GM23338 (cell line): Measurements from ENCODE around the gene PDYN. TPM values are rescaled to one million over a fixed set of nuclear protein-coding genes. Genes with fewer than 3 reads are reported as not detected.

Experiments
- ATAC-seq: fragments of 200-7000 bp; cut with Tn5 transposase; 3 replicates; pipeline ENCODE4 v1.9.1; 2020
- DNase-seq: peaks from one replicate; pipeline ENCODE4 v3.0.0-alpha.2; 2015; ENCODE audit warnings: low spot score
- H2AFZ ChIP-seq: fragments of 200-600 bp; sonication (generic); 2 replicates; pipeline ENCODE4 v1.8.0; 2016; ENCODE audit warnings: antibody characterized with exemption, mild to moderate bottlenecking, moderate library complexity
- H3F3A ChIP-seq: fragments of 200-600 bp; sonication (generic); replicated peaks from 2 replicates; pipeline ENCODE4 v1.8.0; 2017; ENCODE audit warnings: antibody characterized with exemption, mixed run types, low read depth
- H3K27ac ChIP-seq: fragments of 200-600 bp; sonication (generic); 2 replicates; pipeline ENCODE4 v1.6.1; 2016; ENCODE audit warnings: low read depth
- H3K27me3 ChIP-seq: fragments of 200-600 bp; sonication (generic); 2 replicates; pipeline ENCODE4 v1.8.0; 2016; ENCODE audit warnings: mild to moderate bottlenecking, mixed run types, moderate library complexity; ENCODE audit not compliant: insufficient read depth
- H3K36me3 ChIP-seq: fragments of 200-600 bp; sonication (generic); 2 replicates; pipeline ENCODE4 v1.8.0; 2016; ENCODE audit warnings: mild to moderate bottlenecking; ENCODE audit not compliant: insufficient read depth
- H3K4me1 ChIP-seq: fragments of 200-600 bp; sonication (generic); 2 replicates; pipeline ENCODE4 v1.8.0; 2016; ENCODE audit warnings: mild to moderate bottlenecking, moderate library complexity; ENCODE audit not compliant: insufficient read depth
- H3K4me2 ChIP-seq: fragments of 200-600 bp; sonication (generic); 2 replicates; pipeline ENCODE4 v1.7.1; 2017; ENCODE audit warnings: mixed run types
- H3K4me3 ChIP-seq: fragments of 200-600 bp; sonication (generic); 2 replicates; pipeline ENCODE4 v1.6.1; 2016; ENCODE audit warnings: mixed run types
- H3K79me2 ChIP-seq: fragments of 200-600 bp; sonication (generic); replicated peaks from 2 replicates; pipeline ENCODE4 v1.8.0; 2017; ENCODE audit warnings: mild to moderate bottlenecking; ENCODE audit not compliant: insufficient read depth
- H3K9me2 ChIP-seq: fragments of 200-600 bp; sonication (generic); 2 replicates; pipeline ENCODE4 v1.8.0; 2017; ENCODE audit not compliant: insufficient read depth
- H4K20me1 ChIP-seq: fragments of 200-600 bp; sonication (generic); replicated peaks from 2 replicates; pipeline ENCODE4 v1.8.0; 2017; ENCODE audit warnings: mild to moderate bottlenecking; ENCODE audit not compliant: insufficient read depth
- H3K27ac Mint-ChIP-seq: 2 replicates; pipeline ENCODE4 v1.8.0; 2020; ENCODE audit warnings: inconsistent platforms, mild to moderate bottlenecking, moderate library complexity, mixed read lengths
- H3K27me3 Mint-ChIP-seq: 3 replicates; pipeline ENCODE4 v1.8.0; 2022; ENCODE audit warnings: low read depth, mild to moderate bottlenecking, moderate library complexity, mixed read lengths, inconsistent platforms; ENCODE audit not compliant: insufficient read depth, poor library complexity
- H3K36me3 Mint-ChIP-seq: 3 replicates; pipeline ENCODE4 v1.8.0; 2021; ENCODE audit warnings: low read depth, mild to moderate bottlenecking, inconsistent platforms, moderate library complexity, mixed read lengths
- H3K4me1 Mint-ChIP-seq: 3 replicates; pipeline ENCODE4 v1.8.0; 2020; ENCODE audit warnings: mild to moderate bottlenecking, inconsistent platforms, mixed read lengths
- H3K4me3 Mint-ChIP-seq: 3 replicates; pipeline ENCODE4 v1.8.0; 2021; ENCODE audit warnings: moderate library complexity, mild to moderate bottlenecking, inconsistent platforms, mixed read lengths
- H3K9me3 Mint-ChIP-seq: 3 replicates; pipeline ENCODE4 v1.8.0; 2020; ENCODE audit warnings: moderate library complexity, mild to moderate bottlenecking, inconsistent platforms, mixed read lengths
- CREB1 ChIP-seq: fragments of 250-450 bp; sonication (Bioruptor Pico); IDR thresholded peaks from 2 replicates; pipeline ENCODE4 v1.5.0; 2020; ENCODE audit warnings: low read depth, mild to moderate bottlenecking, moderate library complexity
- CTCF ChIP-seq, 2 experiments: fragments of 200-600 bp in 1 of 2; sonication (generic) in 1 of 2; conservative IDR thresholded peaks; 2 replicates each; pipeline versions ENCODE4 v1.5.1 to v1.6.1; 2016 to 2017; ENCODE audit warnings: antibody characterized with exemption in 2 of 2, low read depth in 2 of 2, mild to moderate bottlenecking in 2 of 2, moderate library complexity in 1 of 2
- ETS1 ChIP-seq: IDR thresholded peaks from 2 replicates; pipeline ENCODE4 v1.6.1; 2016; ENCODE audit warnings: antibody characterized with exemption
- EZH2 ChIP-seq: fragments of 200-600 bp; sonication (generic); IDR thresholded peaks from one replicate; pipeline ENCODE4 v1.8.0; 2017; ENCODE audit warnings: antibody characterized with exemption, mild to moderate bottlenecking, low read depth; ENCODE audit not compliant: unreplicated experiment
- EZH2phosphoT487 ChIP-seq: fragments of 200-600 bp; sonication (generic); IDR thresholded peaks from one replicate; pipeline ENCODE4 v1.8.1; 2018; ENCODE audit warnings: antibody characterized with exemption; ENCODE audit not compliant: unreplicated experiment
- JUNB ChIP-seq: IDR thresholded peaks from one replicate; pipeline ENCODE4 v1.6.1; 2016; ENCODE audit warnings: antibody characterized with exemption; ENCODE audit not compliant: unreplicated experiment
- NANOG ChIP-seq: IDR thresholded peaks from 2 replicates; pipeline ENCODE4 v1.6.1; 2016; ENCODE audit warnings: antibody characterized with exemption, borderline replicate concordance
- POLR2AphosphoS5 ChIP-seq: IDR thresholded peaks from 2 replicates; pipeline ENCODE4 v1.6.1; 2016; ENCODE audit warnings: antibody characterized with exemption, low read depth
- REST ChIP-seq: IDR thresholded peaks from one replicate; pipeline ENCODE4 v1.6.1; 2018; ENCODE audit warnings: antibody characterized with exemption; ENCODE audit not compliant: unreplicated experiment
- ZNF114 ChIP-seq: fragments of 250-450 bp; sonication (Bioruptor Pico); IDR thresholded peaks from 2 replicates; pipeline ENCODE4 v1.5.0; 2020; ENCODE audit warnings: mild to moderate bottlenecking, moderate library complexity
- ZNF331 ChIP-seq: fragments of 250-450 bp; sonication (Bioruptor Pico); IDR thresholded peaks from 2 replicates; pipeline ENCODE4 v1.5.0; 2020; ENCODE audit warnings: low read depth, mild to moderate bottlenecking, moderate library complexity
- polyA plus RNA-seq: library from polyadenylated mRNA; unstranded; fragments of >200 nt; fragmentation: Nextera tagmentation; extraction: Ambion mirVana; gene quantifications from 2 replicates; pipeline ENCODE4 v1.2.1, GENCODE V29; 2016
- total RNA-seq: library from RNA; depleted of rRNA; stranded (reverse); fragments of >200 nt; shearing (Covaris generic); gene quantifications from 2 replicates; pipeline ENCODE4 v1.2.3, GENCODE V29; 2014

Gene PDYN
- total and polyA plus RNA-seq, 2 experiments from 2014 or later: 0.21 to 0.24 TPM

GRCh38 chr20:1997483-1998192 lies 3.8 kb upstream of the PDYN start (continued):
- TF ChIP-seq CTCF (conservative IDR thresholded peaks at IDR 0.05; ENCODE audit: low read depth in 2 of 2) (no peak), JUNB (no peak), ZNF331 (no peak), CREB1 (CRISPR knock-in tag) (no peak), EZH2phosphoT487 (no peak), EZH2 (no peak), ETS1 (no peak), ZNF114 (CRISPR knock-in tag) (no peak), REST (no peak), NANOG (no peak)

- Histone ChIP-seq H3K9me2 (no peaks in the 10 kb centered on the region), H3K27ac (no peak overlapping the region), H3K36me3 (no peaks in the 10 kb centered on the region), H4K20me1 (no peaks in the 10 kb centered on the region), H3K4me1 (peaks cover 13% of the 10 kb centered on the region), H2AFZ (no peak overlapping the region), H3K4me3 (no peak overlapping the region), H3K79me2 (no peaks in the 10 kb centered on the region), H3F3A (no peaks in the 10 kb centered on the region), H3K4me2 (no peak overlapping the region), H3K27me3 (no peaks in the 10 kb centered on the region)
- Mint-ChIP-seq H3K27ac (no peak overlapping the region), H3K9me3 (no peaks in the 10 kb centered on the region), H3K27me3 (peaks cover 19% of the 10 kb centered on the region), H3K4me1 (peaks cover 25% of the 10 kb centered on the region), H3K36me3 (no peaks in the 10 kb centered on the region), H3K4me3 (no peak overlapping the region)
- ATAC-seq (no peak), DNase-seq (no peak)
- TF ChIP-seq NANOG: no peak
- TF ChIP-seq ZNF114 (CRISPR knock-in tag): no peak
- TF ChIP-seq ETS1: no peak
- TF ChIP-seq REST: no peak
- TF ChIP-seq CTCF (conservative IDR thresholded peaks at IDR 0.05; ENCODE audit: low read depth in 2 of 2): no peak
- no peak for TF ChIP-seq POLR2AphosphoS5
- no peak for TF ChIP-seq JUNB
- no peak for TF ChIP-seq ZNF331
Measured at GRCh38 chr20:1995531-1996310, 1.9 kb upstream of the PDYN start.
